Lower leg skin (tissue), 3 donors: ENCODE data around the gene OAS2.

Experiments used
- POLR2A ChIP-seq, 2 donors: fragments of 450-650 bp; IDR thresholded peaks; one replicate each; pipeline ENCODE4 v1.6.1; 2016 to 2017; ENCODE audit warnings: antibody characterized with exemption in 2 of 2, mild to moderate bottlenecking in 1 of 2, moderate library complexity in 1 of 2
- TF ChIP-seq, protein P1 (sequence below), 3 donors: fragments of 450-650 bp; IDR thresholded peaks; one replicate each; pipeline ENCODE4 v1.5.1; 2016; ENCODE audit warnings: antibody characterized with exemption in 3 of 3, mild to moderate bottlenecking in 3 of 3, moderate library complexity in 2 of 3

GRCh38 chr12:112974904-112975303, 3.4 kb upstream of the OAS2 start:
- TF ChIP-seq, protein P1, sequence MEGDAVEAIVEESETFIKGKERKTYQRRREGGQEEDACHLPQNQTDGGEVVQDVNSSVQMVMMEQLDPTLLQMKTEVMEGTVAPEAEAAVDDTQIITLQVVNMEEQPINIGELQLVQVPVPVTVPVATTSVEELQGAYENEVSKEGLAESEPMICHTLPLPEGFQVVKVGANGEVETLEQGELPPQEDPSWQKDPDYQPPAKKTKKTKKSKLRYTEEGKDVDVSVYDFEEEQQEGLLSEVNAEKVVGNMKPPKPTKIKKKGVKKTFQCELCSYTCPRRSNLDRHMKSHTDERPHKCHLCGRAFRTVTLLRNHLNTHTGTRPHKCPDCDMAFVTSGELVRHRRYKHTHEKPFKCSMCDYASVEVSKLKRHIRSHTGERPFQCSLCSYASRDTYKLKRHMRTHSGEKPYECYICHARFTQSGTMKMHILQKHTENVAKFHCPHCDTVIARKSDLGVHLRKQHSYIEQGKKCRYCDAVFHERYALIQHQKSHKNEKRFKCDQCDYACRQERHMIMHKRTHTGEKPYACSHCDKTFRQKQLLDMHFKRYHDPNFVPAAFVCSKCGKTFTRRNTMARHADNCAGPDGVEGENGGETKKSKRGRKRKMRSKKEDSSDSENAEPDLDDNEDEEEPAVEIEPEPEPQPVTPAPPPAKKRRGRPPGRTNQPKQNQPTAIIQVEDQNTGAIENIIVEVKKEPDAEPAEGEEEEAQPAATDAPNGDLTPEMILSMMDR (IDR thresholded peaks at IDR 0.05) = no peak
- no peak for TF ChIP-seq POLR2A (IDR thresholded peaks at IDR 0.05)
